HG03442 (cell line): ENCODE measurements around the gene PLCL2.

Experiments used
- ATAC-seq: cut with Tn5 transposase; IDR thresholded peaks from one replicate; pipeline ENCODE4 v1.9.1; 2021; ENCODE audit warnings: mild to moderate bottlenecking, moderate library complexity; ENCODE audit not compliant: unreplicated experiment

Gene PLCL2

DNA sequence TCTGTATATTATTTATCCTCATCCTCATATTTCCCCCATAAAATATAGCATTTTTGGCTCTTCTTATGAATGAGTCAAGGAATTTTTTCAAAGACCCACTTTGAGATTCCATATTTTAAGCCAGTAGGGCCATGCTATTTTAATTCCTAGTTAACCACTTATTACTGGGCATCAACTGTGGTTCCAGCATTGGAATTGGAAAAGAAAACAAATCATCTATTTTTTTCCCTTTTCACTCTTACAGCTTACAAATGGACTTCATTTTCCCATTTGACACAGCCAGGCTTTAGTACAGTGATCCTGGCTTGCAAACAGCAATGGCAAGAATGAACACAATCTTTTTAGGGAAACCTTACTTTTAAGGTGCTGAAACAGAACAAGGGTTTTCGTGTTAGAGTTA, 19.4 kb upstream of the PLCL2 start:
- ATAC-seq = no peak

GRCh38 chr3:16866571-16866970, 18.2 kb upstream of the PLCL2 start:
- ATAC-seq = no peak

DNA sequence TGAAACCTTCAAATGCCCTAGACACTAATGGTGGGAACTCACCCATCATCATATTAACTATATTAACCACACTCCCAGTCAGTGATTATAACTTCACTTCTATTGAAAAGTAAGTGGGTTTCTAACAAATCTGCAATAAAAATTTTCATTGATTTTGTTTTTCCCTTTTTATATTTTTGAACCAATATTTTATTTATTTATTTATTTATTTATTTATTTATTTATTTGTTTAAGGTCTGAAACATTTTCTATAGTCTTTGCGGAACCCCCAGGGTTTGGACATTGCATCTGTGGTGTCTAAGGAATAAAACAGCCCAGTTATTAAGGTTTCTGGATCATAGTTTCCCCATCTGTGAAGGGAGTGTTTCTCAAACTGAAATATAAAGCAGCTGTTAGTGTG, 16.2 kb upstream of the PLCL2 start:
- ATAC-seq = no peak

- ATAC-seq = no peak
Measured at GRCh38 chr3:16869261-16870005, 15.3 kb upstream of the PLCL2 start.

DNA sequence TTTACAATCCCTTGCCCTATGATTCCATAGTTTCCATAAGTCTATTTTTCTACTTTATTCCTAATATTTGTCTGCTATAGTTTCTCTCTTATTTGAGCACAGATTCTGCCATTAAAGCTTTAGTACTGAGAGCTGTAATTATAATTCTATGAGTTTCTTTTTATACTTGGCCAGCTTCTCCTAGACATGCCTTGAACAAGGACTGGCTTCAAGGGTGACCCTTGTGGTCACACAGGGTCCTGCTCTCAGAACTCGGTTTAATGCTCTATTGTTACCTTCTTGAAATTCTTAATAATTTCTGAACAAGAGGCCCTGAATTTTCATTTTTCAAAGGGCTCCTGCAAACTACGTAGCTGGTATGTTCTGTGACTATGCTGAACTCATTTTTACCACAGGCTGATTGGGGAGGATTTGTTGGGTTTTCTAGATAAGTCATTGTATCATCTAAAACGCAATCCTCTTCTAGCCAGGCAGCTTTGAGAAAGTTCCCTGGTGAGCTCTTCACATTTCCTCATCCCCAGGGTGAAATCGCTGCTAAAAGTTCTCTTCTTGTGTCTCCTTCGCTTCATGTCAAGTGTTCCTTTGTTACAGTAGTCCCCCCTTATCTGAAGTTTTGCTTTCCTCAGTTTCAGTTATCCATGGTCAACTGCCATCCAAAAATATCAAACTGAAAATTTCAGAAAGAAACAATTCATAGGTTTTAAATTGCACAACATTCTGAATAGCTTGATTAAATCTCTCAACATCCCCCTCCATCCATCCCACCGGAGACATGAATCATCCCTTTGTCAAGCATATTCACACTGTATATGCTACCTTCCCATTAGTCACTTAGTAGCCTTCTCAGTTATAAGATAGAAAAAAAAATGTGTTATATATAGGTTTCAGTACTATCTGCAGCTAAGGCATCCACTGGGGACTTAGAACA, 12.6 kb upstream of the PLCL2 start:
- ATAC-seq = no peak

GRCh38 chr3:16873872-16874271, 10.9 kb upstream of the PLCL2 start:
- no peak for ATAC-seq

DNA sequence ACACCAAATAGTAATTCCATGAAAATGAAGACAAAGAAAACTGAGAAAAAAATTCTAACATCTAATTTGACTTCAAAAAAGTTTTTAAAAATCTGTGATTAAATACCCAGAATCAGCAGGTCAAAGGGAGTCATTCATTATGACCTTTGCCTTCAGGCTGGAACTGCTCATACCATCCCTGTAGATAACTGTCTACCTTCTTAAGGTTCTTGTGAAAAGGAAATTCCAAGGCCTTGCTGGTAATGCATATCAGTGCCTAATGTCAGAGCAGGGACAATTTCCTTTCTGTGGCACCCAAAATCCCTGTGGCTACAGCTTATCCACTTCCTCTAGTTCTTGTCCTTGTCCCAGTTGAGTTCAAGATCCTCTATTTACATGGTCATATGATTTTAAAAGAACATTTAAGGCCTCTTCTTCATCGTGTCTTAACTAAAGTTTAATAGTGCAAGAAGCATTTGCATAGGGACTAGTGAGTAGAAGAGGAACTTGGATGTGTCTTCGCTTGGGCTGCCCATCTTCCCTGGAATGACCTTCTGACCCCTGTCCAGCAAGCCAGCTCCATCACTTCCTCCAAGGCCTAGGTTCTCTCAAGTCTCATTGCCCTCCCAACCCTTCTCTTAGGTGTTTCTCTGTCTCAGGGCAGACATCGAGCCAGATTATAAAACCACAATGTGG, 8.7 kb upstream of the PLCL2 start:
- ATAC-seq = no peak

DNA sequence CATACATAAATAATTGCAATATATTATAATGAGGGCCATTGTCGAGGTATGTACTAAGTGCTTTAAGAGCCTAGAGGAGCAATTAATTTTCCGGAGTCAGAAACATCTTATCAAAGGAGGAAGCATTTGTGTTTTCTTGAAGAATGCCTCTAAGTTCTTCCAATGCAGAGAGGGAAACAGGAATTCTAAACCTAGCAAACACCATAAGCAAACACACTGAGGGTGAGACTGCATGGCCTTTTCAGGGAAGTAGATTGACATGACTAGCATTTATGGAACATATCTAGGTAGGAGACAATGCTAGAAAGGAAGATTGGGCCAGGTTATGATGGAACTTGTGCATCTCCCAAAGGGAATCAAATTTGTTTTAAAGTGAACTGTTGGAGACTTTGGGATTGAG, 7.2 kb upstream of the PLCL2 start:
- ATAC-seq = no peak

DNA sequence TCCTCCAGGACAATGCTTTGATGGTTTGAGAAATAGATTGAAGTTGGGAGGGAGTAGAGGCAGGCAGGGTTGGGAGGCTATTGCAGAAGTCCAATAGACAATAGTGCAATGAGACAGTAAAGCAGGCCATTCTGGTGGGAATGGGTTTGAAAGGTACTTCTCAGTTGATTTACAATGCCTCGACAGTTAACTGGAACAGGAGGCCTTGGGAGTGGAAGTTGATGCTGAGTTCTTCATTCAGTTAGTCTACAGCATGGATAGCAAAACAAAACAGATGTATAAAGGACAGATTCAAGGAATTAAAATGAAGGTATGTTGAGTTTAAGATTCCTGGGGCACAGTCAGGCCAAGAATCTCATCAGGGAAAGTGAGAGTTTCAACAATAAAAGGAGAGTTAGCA, 6.8 kb upstream of the PLCL2 start:
- ATAC-seq = no peak

DNA sequence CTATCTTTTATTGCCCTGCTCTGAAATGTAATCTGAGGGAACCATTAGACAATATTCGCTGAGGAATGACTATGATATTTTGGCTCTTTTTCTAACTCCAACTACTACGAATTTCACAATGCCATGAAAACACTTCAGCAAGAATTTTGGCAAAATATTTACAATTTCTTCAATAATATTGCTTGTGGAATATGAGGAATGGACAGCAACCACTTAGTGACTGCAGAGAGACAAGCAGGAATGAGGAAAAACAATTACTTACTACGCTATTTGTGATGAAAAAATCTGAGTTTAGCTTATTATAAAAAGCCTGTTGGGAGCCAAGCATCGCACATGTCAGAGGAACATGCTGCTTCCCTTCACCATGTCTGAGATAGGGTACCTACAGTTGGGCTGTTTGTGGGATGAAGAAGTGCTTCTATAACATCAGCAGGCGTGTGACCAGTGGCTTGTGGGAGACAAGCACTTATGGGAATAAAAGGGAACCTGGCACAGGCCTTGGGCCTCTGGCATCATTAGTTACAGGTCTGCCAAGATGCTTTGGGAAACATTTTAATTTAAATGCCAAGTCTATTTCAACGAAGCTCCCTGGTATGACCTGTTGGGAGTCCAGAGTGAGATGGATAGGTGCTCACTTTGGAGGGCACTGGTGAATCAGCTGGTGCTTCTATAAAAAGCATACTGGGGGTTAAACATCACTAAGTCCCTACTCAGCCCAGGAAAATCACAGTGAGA, 2.7 kb upstream of the PLCL2 start:
- no peak for ATAC-seq

DNA sequence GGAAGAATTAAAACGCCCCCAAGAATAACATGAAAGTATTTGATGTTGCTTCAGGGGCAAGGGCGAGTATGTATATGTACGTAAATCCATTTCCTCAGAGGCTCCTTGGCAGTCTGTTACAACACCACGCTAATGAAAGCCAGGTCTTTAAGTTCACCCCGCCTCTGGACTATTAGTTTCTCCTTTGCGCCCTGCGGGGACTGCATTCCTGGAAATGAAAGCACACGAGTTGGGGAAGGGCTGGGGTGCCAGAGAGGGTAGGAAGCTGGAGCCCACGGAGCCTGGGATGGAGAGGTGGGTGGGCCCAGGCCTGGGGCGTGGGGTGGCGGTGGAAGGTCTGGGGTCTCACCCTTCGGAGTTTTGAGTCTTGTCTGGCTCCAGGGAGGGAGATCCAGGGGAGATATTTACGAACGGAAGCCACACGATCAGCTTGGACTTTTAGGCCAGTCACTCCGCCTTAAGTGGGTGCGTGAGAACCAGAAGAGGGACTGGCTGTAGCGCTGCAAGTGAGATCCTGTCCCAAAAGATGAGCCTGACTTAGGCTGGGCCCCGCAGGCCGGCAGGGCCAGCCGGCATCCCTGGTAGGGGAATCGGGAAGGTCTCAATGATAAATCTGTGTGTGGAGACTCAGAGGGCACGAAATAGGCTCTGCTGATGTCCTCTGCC, 1.6 kb upstream of the PLCL2 start:
- ATAC-seq = no peak

GRCh38 chr3:16883723-16884083, 1.1 kb upstream of the PLCL2 start:
- ATAC-seq = no peak

DNA sequence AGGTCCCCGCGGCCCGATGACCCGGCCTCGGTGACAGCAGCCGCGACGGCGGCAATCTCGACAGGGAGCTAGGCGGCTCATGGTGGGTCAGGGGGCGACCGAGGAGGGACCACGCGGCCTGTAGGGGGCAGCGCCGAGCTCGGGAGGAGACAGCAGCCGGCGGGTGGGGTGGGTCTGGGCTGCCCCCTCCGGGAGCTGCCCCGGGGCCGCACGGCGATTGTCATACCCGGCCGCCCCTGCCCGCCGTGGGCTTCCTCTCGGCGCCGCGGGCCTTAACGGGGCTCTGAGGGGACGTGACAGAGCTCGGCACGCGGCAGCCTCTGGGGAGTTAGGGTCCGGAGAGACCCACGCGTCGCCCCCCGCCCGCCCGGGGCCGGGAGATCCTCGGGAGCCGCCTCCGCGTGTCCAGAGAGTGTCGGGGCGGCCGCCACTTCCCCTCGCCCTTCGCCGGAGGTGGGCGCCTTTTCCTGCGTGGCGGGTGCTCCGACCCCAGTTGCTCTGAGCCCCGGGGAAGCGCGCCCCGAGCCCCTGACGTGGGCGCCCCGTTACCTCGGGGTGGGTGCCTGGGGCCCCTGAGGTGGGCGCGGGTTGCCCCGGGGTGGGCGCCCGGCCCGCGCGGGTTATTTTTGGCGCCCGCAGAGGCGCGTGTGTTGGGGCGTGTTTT, 539 bp upstream of the PLCL2 start:
- peak; percentile 48 for ATAC-seq

GRCh38 chr3:16885593-16886302, 993 bp downstream of the PLCL2 start:
- peak; percentile 23 for ATAC-seq

DNA sequence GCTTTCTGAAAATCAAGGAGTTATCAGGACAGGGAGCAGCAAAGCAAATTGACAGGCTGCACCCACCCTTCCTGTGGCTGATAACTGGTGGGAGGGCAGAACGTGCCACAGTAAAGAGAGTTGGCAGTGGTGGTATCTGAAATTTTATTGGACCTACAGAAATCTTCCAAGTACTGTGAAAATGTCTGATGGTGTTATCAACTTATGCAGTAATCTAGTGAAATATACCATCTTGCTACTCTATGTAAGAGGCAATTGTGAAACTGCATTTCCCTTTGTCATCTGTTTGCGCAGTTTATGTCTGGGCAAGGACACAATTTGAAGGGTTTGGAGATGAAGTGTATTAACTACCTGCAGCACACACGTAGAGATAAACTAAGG, 1.5 kb downstream of the PLCL2 start:
- ATAC-seq = no peak

GRCh38 chr3:16887130-16887529, 2.4 kb downstream of the PLCL2 start:
- ATAC-seq = no peak

- no peak for ATAC-seq
Measured at GRCh38 chr3:16888356-16888755, 3.6 kb downstream of the PLCL2 start.

DNA sequence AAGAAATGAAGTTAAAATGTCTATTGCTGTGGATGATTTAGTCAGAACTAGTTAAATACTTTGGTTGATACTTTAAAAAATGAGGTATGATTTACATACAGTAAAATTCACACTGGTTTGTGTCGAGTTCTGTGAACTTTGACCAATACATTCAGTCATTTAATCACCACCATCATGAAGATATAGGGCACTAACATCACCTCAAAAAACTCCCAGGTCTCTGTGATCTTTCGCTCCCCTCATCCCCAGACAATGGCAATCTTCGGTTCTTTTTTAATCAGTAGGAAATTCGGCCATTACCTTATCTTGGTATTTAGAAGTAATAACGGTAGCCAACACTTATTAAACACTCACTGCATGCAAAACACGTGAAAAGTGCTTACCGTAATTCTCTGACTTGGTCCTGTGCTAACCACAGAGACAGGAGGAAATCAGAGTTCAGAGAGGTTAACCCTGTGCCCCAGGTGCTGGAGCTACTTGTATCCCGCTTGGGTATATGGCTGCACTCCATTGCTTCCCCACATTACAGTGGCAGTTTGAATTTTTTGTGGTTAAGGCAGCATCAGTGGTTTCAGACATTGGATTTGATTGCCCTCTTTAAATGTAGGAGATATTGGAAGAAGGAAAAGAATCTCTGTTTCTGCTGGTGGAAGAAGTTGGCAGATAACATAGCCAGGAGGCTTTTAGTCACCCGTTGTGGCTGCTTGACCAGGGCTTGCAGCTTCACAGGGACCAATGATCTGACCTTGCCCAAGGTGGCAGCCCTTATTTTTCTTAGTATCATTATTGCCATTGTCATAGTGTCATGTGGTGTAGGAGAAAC, 4.2 kb downstream of the PLCL2 start:
- ATAC-seq = peak; percentile 44
